RCC 7860 (cell line): Measurements from ENCODE around the gene DCBLD1.

Source experiments
- DNase-seq: peaks from one replicate; pipeline ENCODE4 v3.0.0-alpha.2; 2015; ENCODE audit warnings: low spot score
- FAIRE-seq: peaks from 2 replicates; lab custom pipeline; 2012; peaks lifted over from hg19 to GRCh38; lab: Jason Lieb, UNC

The DCBLD1 gene

GRCh38 chr6:117521791-117522502 is 39.5 kb downstream of the DCBLD1 start:
- DNase-seq (no peak), FAIRE-seq (no peak)

- FAIRE-seq: no peak
Observed at GRCh38 chr6:117525607-117526006, 43.1 kb downstream of the DCBLD1 start.

GRCh38 chr6:117530467-117531242 is 48.2 kb downstream of the DCBLD1 start:
- DNase-seq: no peak
- no peak for FAIRE-seq

More at GRCh38 chr6:117525607-117526006, 43.1 kb downstream of the DCBLD1 start:
- no peak for DNase-seq

GRCh38 chr6:117531346-117531745 is 48.9 kb downstream of the DCBLD1 start:
- no peak for FAIRE-seq
- no peak for DNase-seq

DNA sequence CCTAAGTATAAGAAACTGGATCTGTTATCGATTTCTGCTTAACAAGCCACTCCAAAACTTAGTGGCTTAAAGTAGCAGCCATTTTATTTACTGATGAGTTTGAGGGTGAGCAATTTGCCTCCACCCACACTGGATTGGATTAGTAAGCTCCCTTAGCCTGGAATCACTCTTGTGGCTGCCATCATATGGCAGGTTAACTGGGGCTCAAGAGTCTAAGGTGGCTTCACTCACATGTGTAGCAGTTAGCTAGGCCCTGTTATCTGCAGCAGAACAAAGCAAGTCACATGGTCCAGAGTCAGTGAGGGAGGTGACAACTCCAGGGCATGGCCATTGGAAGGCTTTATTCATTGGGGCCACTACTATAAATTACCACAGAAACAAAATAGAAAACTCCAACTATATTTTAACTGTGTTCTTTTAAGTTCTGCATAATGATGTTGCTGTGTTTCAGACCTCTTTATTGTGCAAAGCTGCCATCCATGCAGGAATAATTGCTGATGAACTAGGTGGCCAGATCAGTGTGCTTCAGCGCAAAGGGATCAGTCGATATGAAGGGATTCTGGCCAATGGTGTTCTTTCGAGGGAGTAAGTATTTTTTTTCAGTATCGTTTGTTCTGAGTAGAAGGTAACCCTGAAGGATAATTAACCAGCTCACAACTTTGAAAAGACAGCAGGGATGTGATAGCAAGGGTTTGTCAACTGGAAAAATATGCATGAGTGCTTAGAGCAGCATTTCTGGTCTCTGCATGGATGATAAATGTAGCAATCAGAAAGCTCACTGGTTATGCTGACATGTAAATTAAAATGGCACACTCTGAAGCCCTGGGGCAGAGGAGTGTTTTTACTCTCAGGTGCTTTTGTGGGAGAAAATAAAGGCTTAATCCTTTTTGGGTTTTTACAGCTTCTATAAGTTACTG is 49.6 kb downstream of the DCBLD1 start:
- FAIRE-seq (no peak), DNase-seq (no peak)

DNA sequence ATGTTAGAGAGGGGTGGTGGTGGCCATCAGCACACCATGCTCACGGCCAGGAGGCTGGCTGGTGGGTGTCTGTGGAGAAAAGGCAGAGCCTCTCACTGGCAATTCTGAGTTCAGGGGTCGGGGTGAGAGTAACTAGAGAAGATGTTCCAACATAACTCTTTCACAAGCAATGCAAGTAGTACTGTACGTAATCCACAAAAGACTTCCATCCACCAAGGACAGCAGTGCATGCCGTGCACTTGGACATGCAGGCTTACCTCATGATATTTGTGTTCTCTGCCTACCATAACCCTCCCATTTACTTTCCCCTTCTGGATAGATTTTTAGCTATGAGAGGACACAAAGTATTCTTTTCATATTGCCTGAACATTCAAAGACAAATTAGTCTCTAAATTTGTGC is 51.3 kb downstream of the DCBLD1 start:
- DNase-seq (no peak), FAIRE-seq (no peak)

- FAIRE-seq: no peak
Observed at GRCh38 chr6:117534974-117535373, 52.5 kb downstream of the DCBLD1 start.

DNA sequence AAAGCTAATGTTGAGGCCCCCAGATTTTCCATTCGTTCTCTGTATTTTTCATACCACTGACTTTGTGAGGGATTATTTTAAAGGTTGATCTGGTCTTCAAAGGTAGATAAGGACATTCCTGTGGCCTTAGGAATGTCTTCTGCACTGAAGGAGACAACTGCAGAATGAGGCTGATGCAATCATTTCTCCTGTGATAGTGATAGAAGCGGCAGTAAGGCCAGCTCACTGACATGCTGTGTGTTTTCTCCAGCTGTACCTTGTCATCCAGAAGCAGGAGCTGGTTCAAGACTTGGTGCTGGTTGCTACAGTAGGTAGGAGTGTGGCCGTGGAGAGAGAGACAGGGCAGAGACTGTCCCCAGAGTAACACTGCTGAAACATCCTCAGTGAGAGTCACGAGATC is 53.8 kb downstream of the DCBLD1 start:
- DNase-seq (peak; percentile 35), FAIRE-seq (no peak)

More at GRCh38 chr6:117534974-117535373, 52.5 kb downstream of the DCBLD1 start:
- no peak for DNase-seq

GRCh38 chr6:117538615-117539014 is 56.1 kb downstream of the DCBLD1 start:
- DNase-seq: no peak
- no peak for FAIRE-seq

DNA sequence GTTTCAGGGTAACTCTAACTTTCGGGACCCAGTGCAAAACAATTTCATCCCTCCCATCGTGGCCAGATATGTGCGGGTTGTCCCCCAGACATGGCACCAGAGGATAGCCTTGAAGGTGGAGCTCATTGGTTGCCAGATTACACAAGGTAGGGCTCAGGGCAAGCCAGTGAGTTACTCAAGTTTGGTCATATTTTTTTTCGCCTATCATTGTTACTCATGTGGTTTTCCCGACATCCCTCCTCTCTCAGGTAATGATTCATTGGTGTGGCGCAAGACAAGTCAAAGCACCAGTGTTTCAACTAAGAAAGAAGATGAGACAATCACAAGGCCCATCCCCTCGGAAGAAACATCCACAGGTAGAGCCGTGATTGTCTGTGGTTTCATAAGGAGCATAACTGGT is 58.2 kb downstream of the DCBLD1 start:
- FAIRE-seq (no peak), DNase-seq (no peak)

DNA sequence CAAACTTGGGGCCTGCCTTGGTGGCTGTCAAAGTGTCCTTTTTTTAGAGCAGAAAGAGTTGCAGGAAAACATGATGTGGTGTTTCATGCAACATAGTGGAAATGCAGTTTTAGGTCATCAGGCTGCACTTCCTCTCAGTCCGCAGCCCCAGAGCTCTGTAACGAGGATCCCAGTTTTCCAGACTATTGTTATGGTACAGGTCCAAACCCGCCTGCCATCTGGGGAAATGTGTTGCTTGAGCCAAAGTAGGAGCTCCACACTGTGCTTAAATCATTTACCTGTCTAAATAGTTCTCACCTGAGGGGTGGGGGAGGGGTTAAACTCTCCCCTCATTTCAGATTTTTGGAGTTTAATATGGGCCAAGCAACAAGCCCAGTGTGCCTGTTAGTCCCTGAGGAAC is 60.0 kb downstream of the DCBLD1 start:
- no peak for FAIRE-seq
- no peak for DNase-seq

DNA sequence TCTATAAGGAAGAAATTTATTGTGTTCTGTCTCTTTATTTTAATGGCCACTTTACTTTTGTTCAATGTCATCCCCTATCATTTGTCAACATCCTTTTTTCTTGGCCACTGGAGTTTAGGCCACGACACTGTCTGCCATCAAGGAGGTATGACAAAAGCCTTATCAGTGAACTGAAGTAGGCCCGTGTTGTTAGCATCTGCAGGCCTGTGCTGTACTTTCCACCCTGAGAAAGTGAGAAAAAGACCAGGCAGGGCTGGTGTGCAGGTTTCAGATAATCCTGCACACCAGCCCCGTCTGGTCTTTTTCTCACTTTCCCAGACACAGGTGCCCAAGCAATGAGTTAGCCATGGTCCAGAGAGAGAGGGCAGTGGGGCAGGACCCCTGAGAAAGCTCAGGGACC is 62.2 kb downstream of the DCBLD1 start:
- no peak for DNase-seq
- FAIRE-seq: no peak

DNA sequence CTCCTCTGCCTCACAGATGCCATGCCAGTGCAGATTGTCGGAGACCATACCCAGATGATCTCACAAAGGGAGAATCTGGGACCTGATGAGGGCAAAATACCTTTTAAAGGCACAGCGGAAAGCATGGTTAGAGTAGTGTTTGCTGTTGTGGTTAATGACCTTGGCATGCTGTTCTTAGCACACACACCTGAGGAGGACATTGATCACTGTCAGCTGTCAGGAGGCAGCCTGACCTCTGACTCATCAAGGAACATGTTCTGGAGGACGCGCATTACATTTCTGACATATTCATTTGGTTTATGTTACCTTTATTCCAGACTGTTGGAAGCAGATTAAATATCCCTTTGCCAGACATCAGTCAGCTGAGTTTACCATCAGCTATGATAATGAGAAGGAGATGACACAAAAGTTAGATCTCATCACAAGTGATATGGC is 62.7 kb downstream of the DCBLD1 start:
- no peak for FAIRE-seq

GRCh38 chr6:117546674-117547073 is 64.2 kb downstream of the DCBLD1 start:
- FAIRE-seq: no peak
- no peak for DNase-seq

More for the DNA sequence above, 62.7 kb downstream of the DCBLD1 start:
- DNase-seq: peak; percentile 50

GRCh38 chr6:117547688-117548621 is 65.5 kb downstream of the DCBLD1 start:
- peak; percentile 29 for DNase-seq
- no peak for FAIRE-seq

DNA sequence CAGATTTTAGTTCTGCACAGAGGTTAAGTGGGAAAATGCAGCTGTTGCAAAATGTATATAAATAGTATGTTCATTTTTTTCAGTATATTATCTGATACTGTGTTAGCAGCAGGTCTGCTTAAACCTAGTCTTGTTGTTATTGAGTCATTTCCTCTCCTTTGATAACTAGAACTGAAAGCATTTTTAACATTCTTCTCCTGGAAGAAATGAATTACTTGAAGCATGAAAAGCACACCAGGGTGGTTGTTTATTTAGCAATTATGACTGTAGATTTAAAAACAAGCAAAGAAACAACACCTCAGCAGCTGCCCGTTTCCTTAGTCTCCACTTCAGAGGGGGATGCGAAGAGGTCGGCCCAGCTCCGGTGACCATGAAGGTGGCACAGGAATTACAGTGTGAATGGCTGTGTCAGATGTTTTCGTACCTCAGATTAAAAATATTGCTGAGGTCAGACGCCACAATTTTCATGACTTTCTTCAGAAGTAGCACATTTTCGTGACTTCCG is 66.4 kb downstream of the DCBLD1 start:
- FAIRE-seq (peak; percentile 32), DNase-seq (peak; percentile 79)

GRCh38 chr6:117549611-117550010 is 67.1 kb downstream of the DCBLD1 start:
- FAIRE-seq: no peak
- DNase-seq: no peak

DNA sequence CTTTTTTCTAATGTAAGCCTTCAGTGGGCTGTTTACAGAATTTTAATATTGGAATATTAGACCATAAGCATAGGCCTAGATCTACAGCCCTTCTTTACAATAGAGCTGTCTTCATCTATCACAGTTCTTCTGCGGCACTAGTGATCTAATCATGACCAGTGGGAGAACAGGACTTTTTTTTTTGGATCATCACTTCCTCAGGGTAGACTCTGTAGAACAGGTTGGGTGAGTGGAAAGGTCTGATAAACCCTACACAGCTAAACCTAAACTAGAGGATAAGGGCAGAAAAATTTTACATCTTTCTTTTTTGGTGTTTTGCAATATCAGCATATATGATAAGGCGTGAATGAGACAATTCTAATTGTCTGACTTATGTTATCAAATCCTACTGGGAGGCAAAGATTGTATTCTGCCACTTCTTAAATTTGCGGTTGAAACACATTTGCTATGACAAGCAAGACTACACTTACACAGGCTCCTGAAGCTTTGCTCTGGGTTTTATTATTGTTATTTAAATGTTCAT is 67.7 kb downstream of the DCBLD1 start:
- FAIRE-seq (no peak), DNase-seq (no peak)

GRCh38 chr6:117550618-117551242 is 68.3 kb downstream of the DCBLD1 start:
- FAIRE-seq: no peak
- DNase-seq: no peak
